Endothelial cell of umbilical vein (primary cell): ENCODE data around the gene METTL1. TPM values are rescaled to one million over a fixed set of nuclear protein-coding genes. Genes with fewer than 3 reads are reported as not detected.

Experiments used
- BruUV-seq: library from RNA; stranded (reverse); fragments of 400-500 nt; replicated peaks from 2 replicates; lab custom pipeline; 2021; lab: Mats Ljungman, UMichigan
- CTCF ChIA-PET: fragments of 300-600, 350-600 bp; sonication (Branson Sonifier 250); formaldehyde crosslinking; loops from one replicate; lab custom pipeline; 2021; ENCODE audit warnings: antibody characterized with exemption, inconsistent platforms; lab: Charles Lee
- POLR2A ChIA-PET: fragments of 300-600, 350-600 bp; sonication (Branson Sonifier 250); formaldehyde crosslinking; loops from one replicate; lab custom pipeline; 2021; ENCODE audit warnings: antibody characterized with exemption, inconsistent platforms; lab: Charles Lee
- DNase-seq: peaks from one replicate; pipeline ENCODE4 v3.0.0-alpha.2; 2011; ENCODE audit warnings: low read depth, low spot score
- FAIRE-seq: peaks from 2 replicates; lab custom pipeline; 2011; peaks lifted over from hg19 to GRCh38; lab: Jason Lieb, UNC
- H2AFZ ChIP-seq: 2 replicates; pipeline ENCODE4 v1.6.0; 2012; ENCODE audit warnings: low read depth, low read length, control low read depth, inconsistent platforms
- H3K27ac ChIP-seq: 2 replicates; pipeline ENCODE4 v1.5.1; 2011; ENCODE audit warnings: low read depth, mild to moderate bottlenecking, control low read depth, low read length, moderate library complexity; ENCODE audit not compliant: insufficient read depth
- H3K27me3 ChIP-seq, 2 experiments: 2 replicates each; pipeline versions ENCODE4 v1.6.0 to v1.6.1; 2011; ENCODE audit warnings: low read length in 2 of 2, mixed read lengths in 1 of 2; ENCODE audit not compliant: control insufficient read depth in 2 of 2, insufficient read depth in 2 of 2
- H3K36me3 ChIP-seq, 2 experiments: 2 replicates in 1 of 2; 3 replicates in 1 of 2; pipeline ENCODE4 v1.5.1; 2011; ENCODE audit warnings: low read length in 2 of 2, mild to moderate bottlenecking in 1 of 2, moderate library complexity in 1 of 2; ENCODE audit not compliant: control insufficient read depth in 2 of 2, insufficient read depth in 2 of 2; ENCODE audit errors: extremely low read depth in 1 of 2
- H3K4me1 ChIP-seq: 3 replicates; pipeline ENCODE4 v1.5.1; 2011; ENCODE audit warnings: mild to moderate bottlenecking, low read length; ENCODE audit not compliant: control insufficient read depth, insufficient read depth; ENCODE audit errors: extremely low read depth
- H3K4me2 ChIP-seq: 2 replicates; pipeline ENCODE4 v1.6.1; 2011; ENCODE audit warnings: low read length, control low read depth, mixed read lengths; ENCODE audit not compliant: insufficient read depth
- H3K4me3 ChIP-seq, 3 experiments: fragments of 200-600 bp in 1 of 3; sonication (generic), shearing (Covaris generic) in 1 of 3; replicated peaks in 1 of 3; 2 replicates each; pipeline ENCODE4 v1.5.1; 2011 to 2016; ENCODE audit warnings: control low read depth in 3 of 3, low read length in 3 of 3, mild to moderate bottlenecking in 2 of 3, inconsistent platforms in 1 of 3, low read depth in 1 of 3, moderate library complexity in 1 of 3; ENCODE audit not compliant: insufficient read depth in 1 of 3
- H3K79me2 ChIP-seq: 2 replicates; pipeline ENCODE4 v1.6.0; 2012; ENCODE audit warnings: low read length, inconsistent platforms; ENCODE audit not compliant: control insufficient read depth, insufficient read depth
- H3K9ac ChIP-seq: replicated peaks from 2 replicates; pipeline ENCODE3; 2011; ENCODE audit warnings: low read length, control low read depth; ENCODE audit not compliant: insufficient read depth; ENCODE audit errors: extremely low read depth
- H3K9me1 ChIP-seq: replicated peaks from 3 replicates; pipeline ENCODE4 v1.6.0; 2011; ENCODE audit warnings: mild to moderate bottlenecking, low read length; ENCODE audit not compliant: control insufficient read depth, insufficient read depth; ENCODE audit errors: extremely low read depth
- H3K9me3 ChIP-seq: replicated peaks from 2 replicates; pipeline ENCODE4 v1.5.1; 2012; ENCODE audit warnings: low read length, inconsistent platforms; ENCODE audit not compliant: control insufficient read depth, insufficient read depth
- H4K20me1 ChIP-seq: replicated peaks from 2 replicates; pipeline ENCODE3; 2011; ENCODE audit warnings: mild to moderate bottlenecking, low read length; ENCODE audit not compliant: control insufficient read depth, insufficient read depth; ENCODE audit errors: extremely low read depth
- EZH2 ChIP-seq: IDR thresholded peaks from 2 replicates; pipeline ENCODE4 v1.6.1; 2012; ENCODE audit warnings: borderline replicate concordance, low read depth, mild to moderate bottlenecking, moderate library complexity, low read length, inconsistent platforms; ENCODE audit not compliant: severe bottlenecking
- FOS ChIP-seq: IDR thresholded peaks from 2 replicates; pipeline ENCODE4 v1.6.1; 2011; ENCODE audit warnings: mild to moderate bottlenecking, low read length, moderate library complexity, borderline replicate concordance; ENCODE audit not compliant: insufficient read depth
- GATA2 ChIP-seq: IDR thresholded peaks from 2 replicates; pipeline ENCODE4 v1.7.0; 2011; ENCODE audit warnings: low read depth, mild to moderate bottlenecking, moderate library complexity, mixed read lengths, low read length; ENCODE audit not compliant: insufficient read length, insufficient read depth
- JUN ChIP-seq: IDR thresholded peaks from 2 replicates; pipeline ENCODE4 v1.6.1; 2011; ENCODE audit warnings: borderline replicate concordance, low read depth; ENCODE audit not compliant: insufficient read length, insufficient read depth
- MYC ChIP-seq: IDR thresholded peaks from one replicate; pipeline ENCODE4 v1.6.1; 2011; ENCODE audit warnings: mild to moderate bottlenecking, low read depth, low read length
- POLR2A ChIP-seq: IDR thresholded peaks from 2 replicates; pipeline ENCODE4 v1.6.1; 2012; ENCODE audit warnings: low read depth, mild to moderate bottlenecking, control low read depth, low read length
- POLR2AphosphoS5 ChIP-seq: IDR thresholded peaks from 2 replicates; pipeline ENCODE4 v1.6.1; 2012; ENCODE audit warnings: low read depth, mild to moderate bottlenecking, control low read depth, low read length, moderate library complexity; ENCODE audit not compliant: insufficient read depth
- dilution Hi-C: fragments of 300-500 bp; cut with MboI; formaldehyde crosslinking; loops from one replicate; pipeline ENCODE4 v1.15.0; 2019; ENCODE audit warnings: low sequenced_read_pairs; ENCODE audit not compliant: extremely low pct_ligation_motif_present
- intact Hi-C: fragments of 100-400 bp; cut with micrococcal nuclease; formaldehyde crosslinking; loops from one replicate; pipeline ENCODE4 v1.10.0; 2022
- polyA plus RNA-seq, 4 experiments: library from polyadenylated mRNA; depleted of rRNA in 3 of 4; stranded (reverse) in 3 of 4; unstranded in 1 of 4; fragments of >200 nt; gene quantifications; 2 replicates each; pipeline versions ENCODE4 v1.2.1 to v1.2.3, GENCODE V29; 2011 to 2012; ENCODE audit warnings: missing spikeins in 1 of 4
- total RNA-seq: library from RNA; stranded (reverse); gene quantifications from 2 replicates; pipeline ENCODE4 v1.2.3, GENCODE V29; 2021
- TF ChIP-seq, protein P1 (sequence below): IDR thresholded peaks from 2 replicates; pipeline ENCODE4 v1.6.1; 2011; ENCODE audit not compliant: insufficient read depth, insufficient read length
- TF ChIP-seq, protein P2 (sequence below), 2 donors: IDR thresholded peaks; 1 replicate in 1 of 2; 2 replicates in 1 of 2; pipeline ENCODE4 v1.5.1; 2011; ENCODE audit warnings: low read length in 2 of 2, mild to moderate bottlenecking in 2 of 2, moderate library complexity in 2 of 2, control low read depth in 1 of 2, inconsistent platforms in 1 of 2, low read depth in 1 of 2; ENCODE audit not compliant: insufficient read depth in 1 of 2; ENCODE audit errors: extremely low read depth in 1 of 2

The METTL1 gene
- total and polyA plus RNA-seq, 2 donors (not counting 3 experiments of a cell fraction or from before 2014, with no cell fraction given), result 23.6 to 24.3 TPM

- Histone ChIP-seq H3K79me2 (peaks cover 2% of the 10 kb centered on the region), H3K9me1 (no peaks in the 10 kb centered on the region), H3K4me1 (peaks cover 25% of the 10 kb centered on the region), H3K4me3 (no peak overlapping the region), H2AFZ (no peak overlapping the region), H3K9ac (no peak overlapping the region), H3K4me2 (no peak overlapping the region), H3K36me3 (peaks cover 0 to 2% of the 10 kb centered on the region in 2 experiments), H3K9me3 (no peaks in the 10 kb centered on the region), H3K27ac (no peak overlapping the region), H4K20me1 (no peaks in the 10 kb centered on the region), H3K27me3 (peaks cover 33 to 35% of the 10 kb centered on the region in 2 experiments)
- dilution Hi-C loops (no loop called here), intact Hi-C loops (no loop called here)
- no peak for TF ChIP-seq POLR2AphosphoS5
- TF ChIP-seq, protein P1, sequence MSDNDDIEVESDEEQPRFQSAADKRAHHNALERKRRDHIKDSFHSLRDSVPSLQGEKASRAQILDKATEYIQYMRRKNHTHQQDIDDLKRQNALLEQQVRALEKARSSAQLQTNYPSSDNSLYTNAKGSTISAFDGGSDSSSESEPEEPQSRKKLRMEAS, result no peak
- TF ChIP-seq, protein P2, sequence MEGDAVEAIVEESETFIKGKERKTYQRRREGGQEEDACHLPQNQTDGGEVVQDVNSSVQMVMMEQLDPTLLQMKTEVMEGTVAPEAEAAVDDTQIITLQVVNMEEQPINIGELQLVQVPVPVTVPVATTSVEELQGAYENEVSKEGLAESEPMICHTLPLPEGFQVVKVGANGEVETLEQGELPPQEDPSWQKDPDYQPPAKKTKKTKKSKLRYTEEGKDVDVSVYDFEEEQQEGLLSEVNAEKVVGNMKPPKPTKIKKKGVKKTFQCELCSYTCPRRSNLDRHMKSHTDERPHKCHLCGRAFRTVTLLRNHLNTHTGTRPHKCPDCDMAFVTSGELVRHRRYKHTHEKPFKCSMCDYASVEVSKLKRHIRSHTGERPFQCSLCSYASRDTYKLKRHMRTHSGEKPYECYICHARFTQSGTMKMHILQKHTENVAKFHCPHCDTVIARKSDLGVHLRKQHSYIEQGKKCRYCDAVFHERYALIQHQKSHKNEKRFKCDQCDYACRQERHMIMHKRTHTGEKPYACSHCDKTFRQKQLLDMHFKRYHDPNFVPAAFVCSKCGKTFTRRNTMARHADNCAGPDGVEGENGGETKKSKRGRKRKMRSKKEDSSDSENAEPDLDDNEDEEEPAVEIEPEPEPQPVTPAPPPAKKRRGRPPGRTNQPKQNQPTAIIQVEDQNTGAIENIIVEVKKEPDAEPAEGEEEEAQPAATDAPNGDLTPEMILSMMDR (IDR thresholded peaks at IDR 0.05; ENCODE audit: extremely low read depth in 1 of 2, insufficient read depth in 1 of 2, low read depth in 1 of 2, low read length in 2 of 2), result no peak
- TF ChIP-seq POLR2A, result no peak
- no peak for TF ChIP-seq FOS
- TF ChIP-seq GATA2, result no peak
- TF ChIP-seq MYC, result no peak
- no peak for TF ChIP-seq EZH2
- no peak for TF ChIP-seq JUN
- ChIA-PET CTCF (interaction anchor here (1.2 to 4.6 kb wide), 4 partner anchors 7 to 41 kb away, joined by 3 to 48 read pairs (median 4); partner anchors contain the start of genes MARCHF9 and TSFM), POLR2A (no interaction called here)
- no TSS peak for BruUV-seq
- no peak for DNase-seq
- FAIRE-seq, result no peak
Observed at GRCh38 chr12:57767305-57767698, 4.6 kb downstream of the METTL1 start.
